Esophagus muscularis mucosa (tissue), 4 donors: Measurements from ENCODE around the gene CES3. TPM values are rescaled to one million over a fixed set of nuclear protein-coding genes. Genes with fewer than 3 reads are reported as not detected.
A peak's percentile ranks its signal among the peaks of the same experiment; 100 is the strongest.

Experiments
- DNase-seq: peaks from one replicate; pipeline ENCODE4 v3.0.0-alpha.2; 2017; ENCODE audit errors: extremely low spot score
- H3K27ac ChIP-seq, 4 donors: fragments of 200-600 bp; sonication (generic); replicated peaks in 1 of 4; 1 replicate in 3 of 4; 2 replicates in 1 of 4; pipeline ENCODE4 v1.5.1; 2016 to 2019; ENCODE audit warnings: mild to moderate bottlenecking in 1 of 4
- H3K27me3 ChIP-seq, 4 donors: fragments of 200-600 bp; sonication (generic); one replicate each; pipeline versions ENCODE4 v1.5.1 to v1.6.0; 2016 to 2019
- H3K36me3 ChIP-seq, 4 donors: fragments of 200-600 bp; sonication (generic); one replicate each; pipeline ENCODE4 v1.5.1; 2016 to 2019
- H3K4me1 ChIP-seq, 4 donors: fragments of 200-600 bp; sonication (generic); one replicate each; pipeline ENCODE4 v1.5.1; 2016 to 2019
- H3K4me3 ChIP-seq, 4 donors: fragments of 200-600 bp; sonication (generic); 1 replicate in 2 of 4; 2 replicates in 2 of 4; pipeline ENCODE4 v1.5.1; 2016 to 2019; ENCODE audit warnings: mild to moderate bottlenecking in 4 of 4, moderate library complexity in 1 of 4
- H3K9me3 ChIP-seq, 4 donors: fragments of 200-600 bp; sonication (generic); 1 replicate in 3 of 4; 2 replicates in 1 of 4; pipeline ENCODE4 v1.5.1; 2016 to 2019
- EP300 ChIP-seq: sonication (generic); formaldehyde crosslinking; IDR thresholded peaks from one replicate; pipeline ENCODE4 v1.6.1; 2017; ENCODE audit warnings: antibody characterized with exemption
- POLR2A ChIP-seq: fragments of 450-650 bp; IDR thresholded peaks from one replicate; pipeline ENCODE4 v1.6.1; 2017; ENCODE audit warnings: antibody characterized with exemption, moderate library complexity, mild to moderate bottlenecking, low read depth
- POLR2AphosphoS5 ChIP-seq, 2 donors: sonication (generic); formaldehyde crosslinking; IDR thresholded peaks; one replicate each; pipeline ENCODE4 v1.6.1; 2017; ENCODE audit warnings: antibody characterized with exemption in 2 of 2
- WGBS: methylation state at CpG from one replicate; pipeline ENCODE4 v1.1.5; 2018; 5-methylcytosine and 5-hydroxymethylcytosine counted together
- intact Hi-C: fragments of 100-400 bp; cut with DNase I; formaldehyde crosslinking; loops from one replicate; pipeline ENCODE4 v1.15.1; 2023
- total RNA-seq, 4 donors: library from RNA; depleted of rRNA; stranded (reverse); fragments of >200 nt; gene quantifications; one replicate each; pipeline versions ENCODE4 v1.1.0 to v1.2.1, GENCODE V29; 2016
- TF ChIP-seq, protein P1 (sequence below), 3 experiments: fragments of 200-600 bp in 2 of 3; fragments of 450-650 bp in 1 of 3; sonication (generic) in 2 of 3; IDR thresholded peaks; one replicate each; pipeline ENCODE4 v1.5.1; 2017 to 2019; ENCODE audit warnings: antibody characterized with exemption in 3 of 3, mild to moderate bottlenecking in 2 of 3, moderate library complexity in 1 of 3

Gene CES3
- total RNA-seq, 4 donors from 2014 or later = 0.23 to 0.42 (median 0.33) TPM; not detected in 1

DNA sequence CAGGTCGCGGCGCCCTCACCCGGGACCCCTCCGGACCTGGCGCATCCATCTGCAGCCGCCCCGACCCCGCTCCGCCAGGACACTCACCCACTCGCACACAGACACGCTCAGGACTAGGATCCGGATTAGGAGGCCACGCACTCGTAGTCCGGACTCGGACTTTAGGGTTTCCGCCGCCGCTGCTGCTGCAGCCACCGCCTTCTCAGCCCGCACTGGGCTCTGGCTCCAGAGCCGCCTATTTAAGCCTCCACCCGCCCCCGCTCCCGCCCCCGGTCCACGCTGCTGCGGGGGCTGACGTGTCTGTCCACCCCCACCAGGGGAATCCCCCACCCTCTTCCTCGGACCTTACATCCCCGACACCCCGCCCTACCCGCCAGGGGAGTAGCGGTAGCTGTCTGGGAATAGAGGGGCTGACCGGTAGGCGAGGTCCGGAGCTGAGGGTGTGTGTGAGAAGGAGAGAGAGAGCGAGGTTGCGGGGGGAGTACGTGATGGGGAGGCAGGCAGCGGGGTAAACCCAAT lies 35.7 kb upstream of the CES3 start, which contains the start of gene RRAD:
Gene RRAD, minus strand, starts transcription at position 214 of the 519 bp plus-strand sequence. CDS start 356 bp downstream, outside the sequence.
- H3K36me3 ChIP-seq = peaks cover 11 to 26% (median 16%) of the 10 kb centered on the region in 4 donors
- peak; percentile 74 for TF ChIP-seq POLR2A
- no peak for TF ChIP-seq EP300
- TF ChIP-seq, protein P1, sequence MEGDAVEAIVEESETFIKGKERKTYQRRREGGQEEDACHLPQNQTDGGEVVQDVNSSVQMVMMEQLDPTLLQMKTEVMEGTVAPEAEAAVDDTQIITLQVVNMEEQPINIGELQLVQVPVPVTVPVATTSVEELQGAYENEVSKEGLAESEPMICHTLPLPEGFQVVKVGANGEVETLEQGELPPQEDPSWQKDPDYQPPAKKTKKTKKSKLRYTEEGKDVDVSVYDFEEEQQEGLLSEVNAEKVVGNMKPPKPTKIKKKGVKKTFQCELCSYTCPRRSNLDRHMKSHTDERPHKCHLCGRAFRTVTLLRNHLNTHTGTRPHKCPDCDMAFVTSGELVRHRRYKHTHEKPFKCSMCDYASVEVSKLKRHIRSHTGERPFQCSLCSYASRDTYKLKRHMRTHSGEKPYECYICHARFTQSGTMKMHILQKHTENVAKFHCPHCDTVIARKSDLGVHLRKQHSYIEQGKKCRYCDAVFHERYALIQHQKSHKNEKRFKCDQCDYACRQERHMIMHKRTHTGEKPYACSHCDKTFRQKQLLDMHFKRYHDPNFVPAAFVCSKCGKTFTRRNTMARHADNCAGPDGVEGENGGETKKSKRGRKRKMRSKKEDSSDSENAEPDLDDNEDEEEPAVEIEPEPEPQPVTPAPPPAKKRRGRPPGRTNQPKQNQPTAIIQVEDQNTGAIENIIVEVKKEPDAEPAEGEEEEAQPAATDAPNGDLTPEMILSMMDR (IDR thresholded peaks at IDR 0.05) = no peak
- peak; percentile 61 to 90 for TF ChIP-seq POLR2AphosphoS5 (IDR thresholded peaks at IDR 0.05)
- H3K4me3 ChIP-seq = peak within 1 kb of the TSS; percentile 72 to 77 (median 74)
- no peaks in the 10 kb centered on the region for H3K9me3 ChIP-seq
- peaks cover 46 to 85% (median 76%) of the 10 kb centered on the region in 4 donors for H3K4me1 ChIP-seq
- H3K27ac ChIP-seq = peak within 1 kb of the TSS; percentile 92 to 95 (median 93)
- WGBS = no CpG with 5 or more reads among the region's 42 CpGs
- no peak for DNase-seq
- peaks cover 0 to 3% (median 0%) of the 10 kb centered on the region in 4 donors for H3K27me3 ChIP-seq
- intact Hi-C loops = no loop called here

DNA sequence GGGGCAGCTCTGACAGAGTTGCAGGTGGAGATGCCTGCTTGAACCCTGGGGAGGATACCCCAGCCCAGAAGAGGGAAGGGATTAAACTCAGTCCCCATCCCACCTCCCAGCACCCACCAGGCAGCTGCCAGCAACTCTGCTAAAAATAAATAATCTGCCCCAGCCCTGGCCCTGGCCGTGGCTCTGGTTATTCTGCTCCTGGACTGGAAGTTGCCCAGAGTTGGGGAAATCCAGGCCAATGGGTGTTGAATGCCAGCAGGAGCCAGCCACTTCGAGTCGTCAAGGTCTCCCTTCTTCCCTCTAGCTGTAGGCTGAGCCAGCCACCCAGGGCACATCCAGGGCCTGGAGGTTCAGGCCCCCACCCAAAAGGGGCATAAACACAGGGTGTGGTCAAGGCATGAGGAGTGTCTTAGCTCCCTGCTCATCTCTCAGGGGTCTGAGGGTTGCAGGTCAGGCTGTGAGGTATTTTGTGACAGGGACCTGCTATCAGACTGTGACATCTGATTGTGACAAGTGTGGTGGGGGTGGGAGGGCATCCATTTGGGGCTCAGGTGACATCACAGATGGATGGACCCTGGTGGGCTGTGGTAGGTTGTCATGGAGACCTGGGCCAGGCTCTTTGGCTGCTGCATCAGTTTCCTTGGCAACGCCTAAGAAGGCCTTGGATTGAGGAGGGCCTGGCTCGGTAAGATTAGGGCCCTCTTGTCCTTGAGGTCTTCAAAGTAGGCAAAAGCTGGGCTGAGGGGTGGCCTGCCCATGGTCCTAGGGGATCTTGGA lies 34.7 kb upstream of the CES3 start:
- Histone ChIP-seq H3K27me3 (peaks cover 0 to 3% (median 0%) of the 10 kb centered on the region in 4 donors), H3K36me3 (peaks cover 10 to 27% (median 19%) of the 10 kb centered on the region in 4 donors), H3K4me1 (peaks cover 39 to 75% (median 66%) of the 10 kb centered on the region in 4 donors), H3K4me3 (peak overlapping the region; percentile 72 to 77 (median 74)), H3K27ac (peak overlapping the region; percentile 92 to 95 (median 93)), H3K9me3 (no peaks in the 10 kb centered on the region)
- 66% methylated on average over 5 of the region's 5 CpGs for WGBS
- no peak for TF ChIP-seq EP300
- TF ChIP-seq, protein P1 (IDR thresholded peaks at IDR 0.05) = no peak
- TF ChIP-seq POLR2AphosphoS5 (IDR thresholded peaks at IDR 0.05) = no peak
- no peak for TF ChIP-seq POLR2A
- DNase-seq = no peak
- intact Hi-C loops = no loop called here

DNA sequence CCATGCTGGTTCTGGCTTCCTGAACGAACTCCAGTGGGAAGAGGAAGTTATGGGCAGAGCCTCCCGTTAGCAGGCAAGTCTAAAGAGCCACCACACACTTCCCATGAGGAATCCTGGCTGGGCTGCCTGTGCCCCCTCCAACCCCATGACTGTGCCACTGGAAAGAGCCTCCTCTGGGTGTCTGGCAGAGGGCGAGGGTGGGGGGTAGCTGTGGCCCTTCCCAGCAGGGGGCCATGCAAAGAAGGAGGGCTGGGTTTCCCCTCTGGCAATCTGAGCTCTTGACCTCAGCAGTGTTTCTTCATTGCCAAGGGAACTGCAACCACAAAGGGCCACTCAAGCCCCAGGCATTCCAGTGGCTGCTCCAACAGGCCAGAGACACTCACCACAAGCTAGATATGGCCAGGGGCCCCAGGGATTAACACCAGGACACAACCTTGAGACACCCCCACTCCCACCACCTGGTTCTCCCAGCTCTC lies 34.1 kb upstream of the CES3 start:
- Histone ChIP-seq H3K4me1 (peaks cover 36 to 70% (median 62%) of the 10 kb centered on the region in 4 donors), H3K36me3 (peaks cover 3 to 27% (median 18%) of the 10 kb centered on the region in 4 donors), H3K27ac (peak overlapping the region; percentile 92 to 95 (median 93)), H3K4me3 (no peak overlapping the region), H3K9me3 (no peaks in the 10 kb centered on the region), H3K27me3 (peaks cover 0 to 3% (median 0%) of the 10 kb centered on the region in 4 donors)
- intact Hi-C loops = no loop called here
- WGBS = 60% methylated on average over 2 of the region's 3 CpGs
- TF ChIP-seq, protein P1 (IDR thresholded peaks at IDR 0.05) = no peak
- peak; percentile 13 for TF ChIP-seq POLR2A
- DNase-seq = no peak

DNA sequence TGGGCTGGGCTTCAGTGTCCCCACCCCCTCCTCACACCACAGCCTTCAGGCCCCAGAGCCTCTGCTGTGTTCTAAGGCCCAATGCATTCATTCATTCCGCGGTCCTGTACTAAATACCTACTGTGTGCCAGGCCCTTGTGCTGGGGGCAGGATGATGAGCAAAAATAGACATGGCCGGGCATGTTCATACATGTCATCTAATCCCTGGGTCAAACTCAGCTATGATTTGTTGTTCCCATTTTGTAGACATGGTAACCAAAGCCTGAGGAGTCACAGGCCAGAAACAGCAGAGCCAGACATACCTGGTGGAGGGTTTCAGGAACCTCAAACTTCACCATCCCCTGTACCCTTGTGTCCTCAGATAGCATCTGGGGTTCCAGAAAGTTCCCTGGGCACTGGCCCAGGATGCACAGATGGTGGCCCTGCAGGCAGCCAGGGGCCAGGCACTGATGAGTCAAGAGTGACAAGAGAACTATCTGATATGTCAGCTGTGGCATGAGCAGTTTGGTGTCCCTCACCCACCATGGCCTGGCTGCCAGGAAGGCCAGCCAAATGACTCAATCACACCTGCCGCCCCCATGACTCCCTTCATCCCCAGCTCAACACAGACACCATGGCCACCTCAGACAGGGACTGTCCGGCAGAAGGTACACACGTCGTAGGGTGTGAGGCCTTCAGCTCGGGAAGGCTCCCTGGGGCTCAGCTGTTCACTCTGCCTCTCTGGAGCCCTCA lies 33.0 kb upstream of the CES3 start:
- intact Hi-C loops = no loop called here
- Histone ChIP-seq H3K9me3 (no peaks in the 10 kb centered on the region), H3K27me3 (peaks cover 0 to 3% (median 0%) of the 10 kb centered on the region in 4 donors), H3K4me3 (no peak overlapping the region), H3K4me1 (peaks cover 39 to 70% (median 62%) of the 10 kb centered on the region in 4 donors), H3K36me3 (peaks cover 0 to 31% (median 22%) of the 10 kb centered on the region in 4 donors), H3K27ac (peak overlapping the region in 2 of 4 donors; percentile 37 to 92)
- DNase-seq = no peak
- TF ChIP-seq EP300 = no peak
- TF ChIP-seq POLR2A = no peak
- TF ChIP-seq, protein P1 (IDR thresholded peaks at IDR 0.05) = no peak
- TF ChIP-seq POLR2AphosphoS5 (IDR thresholded peaks at IDR 0.05) = no peak
- WGBS = 92% methylated on average over 7 of the region's 8 CpGs
